ENCODE measurements around the gene CDCP2. TPM values are rescaled to one million over a fixed set of nuclear protein-coding genes. Genes with fewer than 3 reads are reported as not detected.
"Not testable (repeated sequence)": the region's sequence is repeated elsewhere in the genome, so short reads cannot be mapped to it uniquely, and the experiment has no call there.

CDCP2 gene
- total RNA-seq, 4 donors from 2014 or later: 0.19 TPM; not detected in 3

DNA sequence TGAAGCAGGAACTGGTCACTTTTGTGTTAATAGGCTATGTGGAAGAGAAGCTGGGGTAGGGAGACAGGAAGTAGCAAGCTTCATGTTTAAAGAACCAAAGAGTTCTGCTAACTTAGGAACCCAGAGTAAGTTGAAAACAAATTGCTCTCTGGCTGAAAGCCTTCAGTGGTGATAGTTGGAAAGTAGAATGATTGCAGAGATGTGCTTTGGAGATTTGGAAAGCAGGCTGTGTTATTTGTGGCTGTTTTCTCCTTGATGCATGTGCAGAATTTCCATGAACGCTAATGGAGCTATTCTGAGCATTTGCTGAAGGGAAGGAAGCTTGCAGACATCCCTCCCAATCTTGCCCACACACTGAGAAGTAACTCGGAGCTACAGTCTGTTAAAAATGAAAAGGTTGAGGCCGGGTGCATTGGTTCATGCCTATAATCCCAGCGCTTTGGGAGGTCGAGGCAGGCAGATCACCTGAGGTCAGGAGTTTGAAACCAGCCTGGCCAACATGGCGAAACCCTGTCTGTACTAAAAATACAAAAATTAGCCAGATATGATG lies 53.7 kb downstream of the CDCP2 start:
- Histone ChIP-seq H3K27ac (no peak overlapping the region), H3K4me1 (peaks cover 0 to 7% (median 0%) of the 10 kb centered on the region in 3 donors), H3K4me3 (no peak overlapping the region), H3K27me3 (no peaks in the 10 kb centered on the region), H3K9me3 (no peaks in the 10 kb centered on the region), H3K36me3 (peaks cover 0 to 27% (median 0%) of the 10 kb centered on the region in 3 donors)
- TF ChIP-seq POLR2A (IDR thresholded peaks at IDR 0.05): no peak
- TF ChIP-seq, protein P1, sequence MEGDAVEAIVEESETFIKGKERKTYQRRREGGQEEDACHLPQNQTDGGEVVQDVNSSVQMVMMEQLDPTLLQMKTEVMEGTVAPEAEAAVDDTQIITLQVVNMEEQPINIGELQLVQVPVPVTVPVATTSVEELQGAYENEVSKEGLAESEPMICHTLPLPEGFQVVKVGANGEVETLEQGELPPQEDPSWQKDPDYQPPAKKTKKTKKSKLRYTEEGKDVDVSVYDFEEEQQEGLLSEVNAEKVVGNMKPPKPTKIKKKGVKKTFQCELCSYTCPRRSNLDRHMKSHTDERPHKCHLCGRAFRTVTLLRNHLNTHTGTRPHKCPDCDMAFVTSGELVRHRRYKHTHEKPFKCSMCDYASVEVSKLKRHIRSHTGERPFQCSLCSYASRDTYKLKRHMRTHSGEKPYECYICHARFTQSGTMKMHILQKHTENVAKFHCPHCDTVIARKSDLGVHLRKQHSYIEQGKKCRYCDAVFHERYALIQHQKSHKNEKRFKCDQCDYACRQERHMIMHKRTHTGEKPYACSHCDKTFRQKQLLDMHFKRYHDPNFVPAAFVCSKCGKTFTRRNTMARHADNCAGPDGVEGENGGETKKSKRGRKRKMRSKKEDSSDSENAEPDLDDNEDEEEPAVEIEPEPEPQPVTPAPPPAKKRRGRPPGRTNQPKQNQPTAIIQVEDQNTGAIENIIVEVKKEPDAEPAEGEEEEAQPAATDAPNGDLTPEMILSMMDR (IDR thresholded peaks at IDR 0.05): no peak
- no peak for DNase-seq
- intact Hi-C loops (cut with DNase I): no loop called here
- WGBS, 2 donors: 64 to 85% methylated on average over 6 of the region's 6 CpGs

DNA sequence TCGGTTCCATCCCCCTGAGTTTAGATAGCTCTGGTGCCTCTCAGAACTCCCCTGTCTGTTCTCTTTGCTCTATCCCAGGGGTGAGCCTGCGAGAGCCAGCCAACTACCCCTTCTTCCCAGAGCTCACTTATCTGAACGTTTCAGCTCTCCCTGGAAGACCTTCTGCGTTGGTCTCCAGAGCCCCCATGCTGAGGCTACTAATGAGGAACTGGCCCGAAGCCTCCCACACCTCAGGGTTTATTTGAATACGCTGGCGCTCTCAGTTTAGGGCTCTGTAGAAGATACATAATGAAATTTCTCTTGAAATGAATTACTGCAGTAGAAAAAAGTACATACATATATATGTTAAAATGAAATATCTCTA lies 55.9 kb downstream of the CDCP2 start:
- Histone ChIP-seq H3K4me3 (no peak overlapping the region), H3K36me3 (peaks cover 0 to 25% (median 0%) of the 10 kb centered on the region in 3 donors), H3K27ac (no peak overlapping the region), H3K9me3 (no peaks in the 10 kb centered on the region), H3K4me1 (peaks cover 0 to 7% (median 0%) of the 10 kb centered on the region in 3 donors), H3K27me3 (no peaks in the 10 kb centered on the region)
- intact Hi-C loops (cut with DNase I): no loop called here
- 70 to 81% methylated on average over 7 of the region's 7 CpGs for WGBS, 2 donors
- no peak for DNase-seq
- TF ChIP-seq POLR2A (IDR thresholded peaks at IDR 0.05): no peak
- TF ChIP-seq, protein P1 (IDR thresholded peaks at IDR 0.05): no peak

DNA sequence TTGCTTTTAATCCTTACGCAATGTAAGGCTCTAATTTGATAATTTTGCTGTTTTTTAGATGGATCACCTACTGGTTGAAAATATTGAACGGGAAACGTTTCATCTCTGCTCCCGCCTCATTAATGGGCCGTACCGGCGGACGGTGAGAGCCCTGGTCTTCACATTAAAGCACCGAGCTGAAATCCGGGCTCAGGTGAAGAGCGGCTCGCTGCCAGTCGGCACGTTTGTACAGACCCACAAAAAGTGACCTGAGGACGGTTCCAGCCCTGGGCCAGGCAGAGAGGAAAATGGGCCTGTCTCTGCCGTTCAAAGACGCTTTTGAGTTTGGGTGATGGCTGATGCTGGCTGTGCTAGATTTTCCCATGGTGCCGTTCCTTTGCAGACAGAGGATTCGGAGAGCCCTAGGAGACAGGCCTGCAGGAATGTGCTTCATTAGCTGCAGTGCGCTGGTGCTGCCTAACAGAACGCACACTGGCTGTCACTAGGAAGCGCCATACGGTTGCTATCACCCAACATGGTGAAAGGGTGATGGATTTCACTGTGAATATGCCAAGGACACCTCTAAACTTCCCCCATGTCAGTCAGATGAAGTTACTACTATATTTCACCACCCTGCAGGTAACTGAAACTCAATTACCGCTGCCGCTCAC lies 56.4 kb downstream of the CDCP2 start:
- Histone ChIP-seq H3K4me3 (no peak overlapping the region), H3K27ac (peak overlapping the region in 1 of 4 donors; percentile 35), H3K9me3 (no peaks in the 10 kb centered on the region), H3K27me3 (no peaks in the 10 kb centered on the region), H3K4me1 (peaks cover 0 to 7% (median 0%) of the 10 kb centered on the region in 3 donors), H3K36me3 (peaks cover 0 to 20% (median 0%) of the 10 kb centered on the region in 3 donors)
- intact Hi-C loops (cut with DNase I): no loop called here
- TF ChIP-seq, protein P1 (IDR thresholded peaks at IDR 0.05): no peak
- TF ChIP-seq POLR2A (IDR thresholded peaks at IDR 0.05): no peak
- no peak for DNase-seq
- WGBS, 2 donors: 82 to 89% methylated on average over 15 to 22 of the region's 25 CpGs

DNA sequence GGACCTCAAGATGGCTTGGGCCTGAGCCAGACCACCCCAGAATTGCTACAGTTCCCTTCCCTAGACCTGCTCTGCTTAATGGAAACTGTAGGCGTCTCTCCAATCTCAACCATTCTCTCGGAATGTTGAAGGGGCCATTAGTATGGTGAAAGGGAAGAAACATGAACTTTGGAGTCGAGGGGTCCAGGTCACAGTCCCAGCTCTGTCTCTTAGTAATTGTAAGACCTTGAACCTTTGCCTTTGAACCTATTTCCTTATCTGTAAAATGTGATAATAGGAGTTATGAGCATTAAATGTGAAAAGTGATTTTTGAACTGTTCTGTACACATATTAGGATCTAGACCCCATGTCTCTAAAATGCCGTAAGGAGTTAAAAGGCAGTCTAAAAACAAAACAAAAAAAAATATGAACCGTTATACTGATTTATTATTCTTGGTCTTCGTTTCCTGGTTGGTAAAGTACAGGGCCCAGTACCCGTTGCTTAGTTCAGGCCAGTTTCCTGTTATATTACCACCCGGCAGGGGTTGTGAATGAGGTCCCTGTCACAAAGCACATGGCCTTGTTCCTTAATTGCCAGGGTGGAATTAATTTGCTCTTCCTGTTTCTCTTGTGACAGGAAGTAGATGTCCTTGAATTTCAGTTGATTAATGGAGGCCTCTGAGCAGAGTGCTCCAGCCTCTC lies 57.1 kb downstream of the CDCP2 start:
- H3K27ac ChIP-seq: peak overlapping the region in 1 of 4 donors; percentile 35
- H3K4me1 ChIP-seq: peaks cover 0 to 7% (median 0%) of the 10 kb centered on the region in 3 donors
- no peaks in the 10 kb centered on the region for H3K27me3 ChIP-seq
- peaks cover 0 to 20% (median 0%) of the 10 kb centered on the region in 3 donors for H3K36me3 ChIP-seq
- no peaks in the 10 kb centered on the region for H3K9me3 ChIP-seq
- no peak overlapping the region for H3K4me3 ChIP-seq
- WGBS, 2 donors: 68 to 76% methylated on average over 8 of the region's 8 CpGs
- no peak for DNase-seq
- TF ChIP-seq POLR2A (IDR thresholded peaks at IDR 0.05): no peak
- TF ChIP-seq, protein P1 (IDR thresholded peaks at IDR 0.05): no peak
- intact Hi-C loops (cut with DNase I): no loop called here

DNA sequence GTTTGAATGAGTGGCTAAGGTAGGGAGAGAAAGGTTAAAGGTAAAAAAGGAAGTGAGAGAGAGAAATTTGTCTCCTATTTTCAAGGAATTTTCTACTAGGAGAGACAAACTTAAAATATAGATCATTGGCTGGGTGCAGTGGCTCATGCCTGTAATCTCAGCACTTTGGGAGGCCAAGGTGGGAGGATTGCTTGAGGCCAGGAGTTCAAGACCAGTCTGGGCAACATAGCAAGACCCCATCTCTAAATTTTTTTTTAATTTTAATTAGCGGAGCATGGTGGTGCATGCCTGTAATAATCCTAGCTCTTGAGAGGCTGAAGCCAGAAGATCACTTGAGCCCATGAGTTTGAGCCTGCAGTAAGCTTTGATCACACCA lies 58.1 kb downstream of the CDCP2 start:
- H3K27me3 ChIP-seq; H3K4me1 ChIP-seq; H3K4me3 ChIP-seq; intact Hi-C loops (cut with DNase I); H3K9me3 ChIP-seq; H3K27ac ChIP-seq; DNase-seq: not testable (repeated sequence)
- WGBS, 2 donors: 86 to 100% methylated on average over 1 of the region's 1 CpG
- peaks cover 0 to 25% (median 0%) of the 10 kb centered on the region in 3 donors for H3K36me3 ChIP-seq

Measured in esophagus squamous epithelium (tissue), 5 donors.